Stomach smooth muscle (tissue), 2 donors: Measurements from ENCODE around the gene DAPK1.
"Not testable (repeated sequence)": the region's sequence is repeated elsewhere in the genome, so short reads cannot be mapped to it uniquely, and the experiment has no call there.

Experiments used
- H3K27ac ChIP-seq: one replicate; pipeline ENCODE4 v1.7.0; 2013; ENCODE audit warnings: mild to moderate bottlenecking, low read length, inconsistent platforms
- H3K27me3 ChIP-seq, 2 donors: one replicate each; pipeline ENCODE4 v1.7.0; 2013; ENCODE audit warnings: low read length in 2 of 2; ENCODE audit not compliant: insufficient read depth in 2 of 2, control insufficient read depth in 1 of 2
- H3K36me3 ChIP-seq, 2 donors: one replicate each; pipeline ENCODE4 v1.7.0; 2013; ENCODE audit warnings: low read length in 2 of 2; ENCODE audit not compliant: control insufficient read depth in 2 of 2, insufficient read depth in 2 of 2
- H3K4me1 ChIP-seq: one replicate; pipeline ENCODE4 v1.7.0; 2013; ENCODE audit warnings: low read length; ENCODE audit not compliant: control insufficient read depth, insufficient read depth
- H3K4me3 ChIP-seq, 2 donors: one replicate each; pipeline ENCODE4 v1.7.0; 2013; ENCODE audit warnings: low read length in 2 of 2
- H3K9ac ChIP-seq, 2 donors: one replicate each; pipeline ENCODE4 v1.7.0; 2013; ENCODE audit warnings: low read length in 2 of 2, mild to moderate bottlenecking in 1 of 2
- H3K9me3 ChIP-seq, 2 donors: one replicate each; pipeline ENCODE4 v1.7.0; 2013; ENCODE audit warnings: low read length in 2 of 2; ENCODE audit not compliant: control insufficient read depth in 2 of 2
- donor health status: healthy.
- donor health status: Pancreatic carcinoma.

The DAPK1 gene

GRCh38 chr9:87498811-87499360 lies 1.2 kb downstream of the DAPK1 start:
- peaks cover 12% of the 10 kb centered on the region for H3K4me1 ChIP-seq
- peak overlapping the region; percentile 84 for H3K27ac ChIP-seq
- no peaks in the 10 kb centered on the region for H3K27me3 ChIP-seq

GRCh38 chr9:87499424-87500017 lies 1.9 kb downstream of the DAPK1 start:
- Histone ChIP-seq H3K4me3 (peak overlapping the region; percentile 87 to 96), H3K9ac (peak overlapping the region; percentile 79), H3K27ac (peak overlapping the region; percentile 84), H3K27me3 (no peaks in the 10 kb centered on the region), H3K36me3 (peaks cover 0 to 2% of the 10 kb centered on the region in 2 donors), H3K9me3 (no peaks in the 10 kb centered on the region), H3K4me1 (peaks cover 12% of the 10 kb centered on the region)

More at GRCh38 chr9:87498811-87499360, 1.2 kb downstream of the DAPK1 start:
- peak overlapping the region; percentile 87 to 96 for H3K4me3 ChIP-seq
- peak overlapping the region; percentile 79 for H3K9ac ChIP-seq
- H3K9me3 ChIP-seq = no peaks in the 10 kb centered on the region
- no peaks in the 10 kb centered on the region for H3K36me3 ChIP-seq

GRCh38 chr9:87500491-87501270 lies 3.0 kb downstream of the DAPK1 start:
- Histone ChIP-seq H3K4me1 (peaks cover 12% of the 10 kb centered on the region), H3K9me3 (no peaks in the 10 kb centered on the region), H3K4me3 (peak overlapping the region in 1 of 2 donors; percentile 41), H3K27ac (peak overlapping the region; percentile 3), H3K36me3 (peaks cover 0 to 7% of the 10 kb centered on the region in 2 donors), H3K9ac (peak overlapping the region in 1 of 2 donors; percentile 13), H3K27me3 (no peaks in the 10 kb centered on the region)

GRCh38 chr9:87501271-87501656 lies 3.6 kb downstream of the DAPK1 start:
- H3K4me1 ChIP-seq = peaks cover 12% of the 10 kb centered on the region
- peak overlapping the region in 1 of 2 donors; percentile 24 for H3K9ac ChIP-seq
- H3K27me3 ChIP-seq, H3K27ac ChIP-seq, H3K4me3 ChIP-seq, H3K9me3 ChIP-seq, H3K36me3 ChIP-seq: not testable (repeated sequence)

- H3K27ac ChIP-seq = no peak overlapping the region
- peaks cover 0 to 7% of the 10 kb centered on the region in 2 donors for H3K36me3 ChIP-seq
- peak overlapping the region; percentile 35 to 41 for H3K4me3 ChIP-seq
- H3K4me1 ChIP-seq = peaks cover 12% of the 10 kb centered on the region
- H3K9ac ChIP-seq = peak overlapping the region in 1 of 2 donors; percentile 24
- H3K9me3 ChIP-seq = no peaks in the 10 kb centered on the region
- H3K27me3 ChIP-seq = no peaks in the 10 kb centered on the region
Measured at GRCh38 chr9:87501806-87502205, 4.1 kb downstream of the DAPK1 start.

GRCh38 chr9:87502391-87503221 lies 4.9 kb downstream of the DAPK1 start:
- H3K4me3 ChIP-seq = peak overlapping the region; percentile 35 to 41
- H3K27me3 ChIP-seq = no peaks in the 10 kb centered on the region
- H3K4me1 ChIP-seq = peaks cover 9% of the 10 kb centered on the region
- no peak overlapping the region for H3K27ac ChIP-seq
- peaks cover 0 to 7% of the 10 kb centered on the region in 2 donors for H3K36me3 ChIP-seq
- H3K9me3 ChIP-seq = no peaks in the 10 kb centered on the region
- H3K9ac ChIP-seq = no peak overlapping the region

- Histone ChIP-seq H3K36me3 (peaks cover 0 to 7% of the 10 kb centered on the region in 2 donors), H3K9me3 (no peaks in the 10 kb centered on the region), H3K27ac (no peak overlapping the region), H3K27me3 (no peaks in the 10 kb centered on the region), H3K4me3 (no peak overlapping the region), H3K9ac (no peak overlapping the region), H3K4me1 (peaks cover 9% of the 10 kb centered on the region)
Measured at GRCh38 chr9:87503430-87503829, 5.8 kb downstream of the DAPK1 start.

GRCh38 chr9:87503927-87504326 lies 6.3 kb downstream of the DAPK1 start:
- Histone ChIP-seq H3K36me3 (peaks cover 2 to 7% of the 10 kb centered on the region in 2 donors), H3K4me1 (peaks cover 9% of the 10 kb centered on the region), H3K27ac (no peak overlapping the region), H3K27me3 (no peaks in the 10 kb centered on the region), H3K4me3 (no peak overlapping the region), H3K9ac (no peak overlapping the region), H3K9me3 (no peaks in the 10 kb centered on the region)

- H3K27ac ChIP-seq = no peak overlapping the region
- H3K27me3 ChIP-seq = no peaks in the 10 kb centered on the region
- H3K4me1 ChIP-seq = peaks cover 13% of the 10 kb centered on the region
- no peak overlapping the region for H3K9ac ChIP-seq
- no peaks in the 10 kb centered on the region for H3K9me3 ChIP-seq
- peaks cover 2 to 7% of the 10 kb centered on the region in 2 donors for H3K36me3 ChIP-seq
- H3K4me3 ChIP-seq = no peak overlapping the region
Measured at GRCh38 chr9:87504938-87505337, 7.3 kb downstream of the DAPK1 start.

- peaks cover 2 to 7% of the 10 kb centered on the region in 2 donors for H3K36me3 ChIP-seq
- no peak overlapping the region for H3K27ac ChIP-seq
- no peaks in the 10 kb centered on the region for H3K9me3 ChIP-seq
- peaks cover 24% of the 10 kb centered on the region for H3K4me1 ChIP-seq
- H3K4me3 ChIP-seq = no peak overlapping the region
- no peaks in the 10 kb centered on the region for H3K27me3 ChIP-seq
- no peak overlapping the region for H3K9ac ChIP-seq
Measured at GRCh38 chr9:87505869-87506678, 8.4 kb downstream of the DAPK1 start.
